GM18907 (cell line): ENCODE data around the gene KLK11.

Experiments
- ATAC-seq: cut with Tn5 transposase; IDR thresholded peaks from one replicate; pipeline ENCODE4 v1.9.1; 2021; ENCODE audit warnings: mild to moderate bottlenecking, moderate library complexity; ENCODE audit not compliant: unreplicated experiment

KLK11 gene

DNA sequence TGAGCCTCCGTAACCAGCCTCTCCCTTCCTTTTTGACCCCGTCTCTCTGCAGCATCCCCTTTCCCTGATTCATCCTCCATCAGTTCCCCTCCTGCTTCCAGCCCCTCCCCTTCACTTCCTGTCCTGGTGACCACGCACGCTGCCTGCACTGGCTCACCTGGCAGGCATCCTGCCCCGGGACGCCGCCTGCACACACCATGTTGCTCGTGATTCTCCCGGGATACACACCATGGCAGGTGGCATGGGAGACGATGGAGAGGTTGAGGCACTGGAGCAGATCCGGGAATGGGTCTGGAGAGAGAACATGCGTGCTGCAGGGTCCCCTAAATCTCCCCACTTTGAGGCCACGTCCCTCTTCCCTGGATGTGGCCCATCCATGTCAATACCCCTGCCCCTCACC is 4.2 kb upstream of the KLK11 start:
- ATAC-seq: no peak

DNA sequence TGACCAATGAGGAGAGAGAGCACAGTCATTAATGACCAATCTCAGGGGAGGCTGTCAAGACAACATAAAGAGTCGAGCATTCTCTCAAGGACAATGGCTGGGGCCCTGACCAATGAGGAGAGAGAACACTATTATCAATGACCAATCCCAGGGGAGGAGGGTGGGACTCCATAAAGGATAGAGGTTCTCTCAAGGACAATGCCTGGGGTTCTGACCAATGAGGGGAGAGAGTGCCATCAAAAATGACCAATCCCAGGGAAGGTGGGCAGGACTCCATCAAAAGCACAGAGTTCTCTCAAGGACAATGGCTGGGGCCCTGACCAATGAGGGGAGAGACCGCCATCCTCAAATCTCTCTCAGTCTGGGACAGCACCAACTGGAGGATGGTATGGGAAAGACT is 3.3 kb upstream of the KLK11 start:
- ATAC-seq: no peak

DNA sequence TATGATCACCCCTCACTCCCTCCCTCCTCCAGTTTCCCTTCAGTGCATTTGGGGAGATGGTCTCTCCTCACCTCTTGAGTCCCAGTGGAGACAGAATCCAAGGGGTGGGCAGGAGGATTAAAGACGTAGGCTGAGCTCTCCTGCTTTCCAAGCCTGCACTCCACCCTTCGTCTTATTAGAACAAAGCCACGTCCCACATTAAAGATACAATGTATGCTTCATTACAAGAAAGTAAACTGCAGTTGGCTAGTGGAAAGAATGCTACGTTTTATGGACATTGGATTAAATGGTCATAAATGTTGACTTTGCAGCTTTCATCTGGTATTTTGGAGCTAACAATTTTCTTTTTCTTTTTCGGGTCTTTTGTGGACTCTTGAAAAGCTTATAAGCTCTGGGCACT is 1.5 kb upstream of the KLK11 start:
- no peak for ATAC-seq

DNA sequence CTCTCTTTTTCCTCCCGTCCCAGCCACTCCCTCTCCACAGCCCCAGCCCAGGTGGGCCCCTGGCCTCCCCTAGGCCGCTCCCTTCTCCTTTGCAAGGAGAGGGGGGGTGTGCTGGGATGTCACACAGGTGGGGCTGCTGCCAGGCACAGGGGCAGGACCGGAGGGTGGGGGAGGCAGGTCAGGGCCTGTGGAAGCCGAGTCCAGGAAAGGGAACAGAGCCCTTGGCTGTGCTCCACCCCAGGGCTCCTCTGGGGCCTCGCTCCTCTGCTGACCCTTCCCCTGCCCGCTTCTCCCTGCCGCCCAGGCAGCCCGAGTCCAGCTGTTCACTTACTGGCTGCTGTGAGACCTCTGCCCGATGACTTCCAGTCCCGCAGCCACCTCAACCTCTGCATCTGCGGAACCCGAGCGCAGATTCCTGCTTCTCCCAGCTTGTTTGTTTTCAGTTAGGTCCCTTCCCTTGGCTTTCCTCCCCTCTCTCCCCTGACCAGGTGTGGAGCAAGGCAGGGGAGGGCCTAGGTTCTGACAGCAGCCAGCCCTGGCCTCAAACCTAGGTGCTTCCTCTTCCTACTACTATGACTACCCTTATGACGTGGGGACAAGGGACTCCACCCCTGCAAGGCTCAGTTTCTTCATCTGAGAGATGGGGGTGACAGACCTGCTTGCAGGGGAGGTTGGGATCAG is 850 bp upstream of the KLK11 start:
- ATAC-seq: no peak

DNA sequence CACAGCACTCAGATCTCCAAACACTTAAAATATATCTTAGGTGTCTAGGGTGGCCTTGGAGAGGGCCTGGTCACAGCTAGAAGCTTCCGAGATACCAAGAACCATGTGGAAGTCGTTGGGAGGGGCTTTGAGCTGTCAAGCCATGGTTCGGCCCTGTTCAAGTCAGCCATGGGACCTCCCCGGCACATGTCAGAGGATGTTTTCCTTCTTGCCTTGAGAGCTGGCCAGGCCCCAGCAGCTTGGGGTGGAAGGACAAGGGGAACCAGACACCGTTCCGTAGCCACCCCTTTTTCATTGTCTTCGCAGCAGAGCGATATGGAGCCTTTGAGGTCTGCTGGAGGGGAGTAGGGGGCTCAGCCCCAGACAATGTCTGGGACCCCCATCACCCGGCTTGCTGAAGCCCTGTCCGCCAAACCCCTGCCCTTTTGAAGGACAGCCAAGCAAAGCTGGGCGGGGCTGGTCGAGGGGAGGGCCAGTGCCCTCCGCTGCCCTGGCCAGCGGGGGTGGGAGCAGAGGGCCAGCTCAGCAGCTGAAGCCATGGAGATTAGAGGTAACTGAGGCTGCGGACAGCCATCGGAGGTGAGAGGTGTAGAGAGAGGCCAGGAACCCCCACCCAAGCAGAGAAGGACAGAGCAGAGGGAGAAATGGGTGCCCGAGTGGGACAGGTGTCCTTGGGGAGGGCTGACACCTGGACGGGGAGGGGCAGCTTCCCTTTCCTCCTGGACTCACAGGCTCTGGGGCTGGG is 435 bp downstream of the KLK11 start:
- no peak for ATAC-seq

DNA sequence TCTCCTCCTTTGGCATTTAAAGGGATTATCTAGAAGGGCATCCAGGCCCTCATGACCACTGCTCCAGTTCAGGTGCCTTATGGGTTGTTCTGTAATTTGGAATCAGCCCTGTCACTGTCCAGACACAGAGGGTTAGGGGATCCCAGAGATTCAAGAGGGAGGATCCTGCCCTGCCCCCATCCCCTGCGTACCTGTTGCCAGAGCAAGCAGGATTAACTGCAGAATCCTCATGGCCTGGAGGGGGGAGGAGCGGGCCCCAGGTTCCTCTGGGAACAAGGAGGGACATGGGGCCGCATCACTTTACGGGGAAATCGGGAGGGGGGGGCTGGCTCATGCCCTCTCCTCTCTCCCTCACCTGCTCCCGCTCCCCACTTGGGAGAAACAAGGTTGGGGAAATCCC is 1.0 kb downstream of the KLK11 start:
- no peak for ATAC-seq

DNA sequence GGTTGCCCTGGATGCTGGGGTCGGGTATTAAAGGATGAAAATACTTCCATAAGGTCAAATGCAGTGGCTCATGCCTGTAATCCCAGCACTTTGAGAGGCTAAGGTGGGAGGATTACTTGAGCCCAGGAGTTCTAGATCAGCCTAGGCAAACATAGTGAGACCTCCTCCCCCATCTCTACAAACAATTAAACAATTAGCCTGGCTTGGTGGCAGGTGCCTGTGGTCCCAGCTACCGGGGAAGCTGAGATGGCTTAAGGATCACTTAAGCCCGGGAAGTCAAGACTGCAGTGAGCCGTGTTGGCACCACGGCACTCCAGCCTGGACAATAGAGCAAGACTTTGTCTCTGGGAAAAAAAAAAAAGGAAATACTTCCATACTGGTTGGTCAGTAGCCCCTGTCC is 1.5 kb downstream of the KLK11 start:
- ATAC-seq: no peak

DNA sequence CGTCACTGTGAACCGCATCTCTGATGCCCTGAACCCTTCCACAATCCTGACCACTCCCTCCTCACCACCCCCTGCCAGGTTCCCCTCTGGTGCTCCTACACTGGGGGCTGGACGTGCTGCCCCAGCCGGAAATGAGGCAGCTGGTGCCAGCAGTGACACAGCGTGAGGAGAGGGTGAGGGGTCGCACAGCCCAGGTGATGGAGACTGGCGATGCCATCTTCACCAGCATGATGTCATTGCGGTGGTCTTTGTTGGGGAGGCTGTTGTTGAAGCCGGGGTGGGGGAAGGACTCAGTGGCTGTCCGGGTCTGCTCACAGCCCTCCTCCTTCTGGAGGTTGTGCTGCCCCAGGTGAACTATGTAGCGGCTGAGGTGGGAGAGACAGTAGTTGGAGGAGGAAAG is 2.5 kb downstream of the KLK11 start:
- no peak for ATAC-seq

DNA sequence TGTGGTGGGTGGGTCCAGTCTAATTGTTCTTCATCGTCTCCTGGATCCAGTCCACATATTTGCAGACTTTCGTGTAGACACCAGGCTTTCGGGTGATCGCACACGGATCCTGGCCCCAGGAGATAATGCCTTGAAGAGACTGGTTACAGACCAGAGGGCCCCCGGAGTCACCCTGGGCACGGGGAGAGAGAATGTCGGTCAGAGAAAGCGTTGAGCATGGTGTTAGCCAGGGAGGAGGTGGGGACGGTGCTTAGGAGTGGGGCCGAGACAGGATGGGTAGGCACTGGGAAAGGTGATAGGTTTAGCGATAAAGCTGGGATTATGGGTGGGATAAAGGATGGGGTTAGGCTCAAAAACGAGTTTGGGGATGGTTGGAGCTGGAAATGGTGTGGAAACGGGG is 3.9 kb downstream of the KLK11 start:
- ATAC-seq: no peak

DNA sequence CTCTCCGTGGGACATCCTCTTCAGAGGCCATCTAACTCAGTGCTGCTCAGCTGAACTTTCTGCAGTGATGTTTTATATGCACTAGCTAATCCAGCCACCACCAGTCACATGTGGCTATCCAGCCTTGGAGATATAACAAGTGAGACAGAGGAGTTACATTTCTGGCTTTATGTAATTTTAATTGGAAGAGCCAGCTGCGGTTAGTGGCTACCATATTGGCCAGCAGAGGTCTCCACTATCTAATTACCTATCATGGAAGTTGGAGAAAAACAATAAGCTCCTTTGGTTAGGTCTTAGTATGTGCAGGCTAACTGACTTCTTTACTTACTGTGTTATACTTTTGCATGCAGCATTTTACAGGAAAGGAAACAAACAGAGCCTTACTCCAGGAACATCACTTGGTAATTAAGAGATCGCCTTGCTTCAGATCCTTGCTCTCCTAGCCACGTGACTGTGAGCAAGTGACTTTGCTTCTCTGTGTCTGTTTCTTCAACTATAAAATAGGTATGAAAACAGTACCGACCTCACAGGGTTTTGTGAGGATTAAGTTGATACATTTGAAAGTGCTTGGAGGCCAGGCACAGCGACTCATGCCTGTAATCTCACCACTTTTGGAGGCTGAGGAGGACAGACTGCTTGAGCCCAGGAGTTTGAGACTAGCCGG is 5.3 kb downstream of the KLK11 start:
- ATAC-seq: no peak

DNA sequence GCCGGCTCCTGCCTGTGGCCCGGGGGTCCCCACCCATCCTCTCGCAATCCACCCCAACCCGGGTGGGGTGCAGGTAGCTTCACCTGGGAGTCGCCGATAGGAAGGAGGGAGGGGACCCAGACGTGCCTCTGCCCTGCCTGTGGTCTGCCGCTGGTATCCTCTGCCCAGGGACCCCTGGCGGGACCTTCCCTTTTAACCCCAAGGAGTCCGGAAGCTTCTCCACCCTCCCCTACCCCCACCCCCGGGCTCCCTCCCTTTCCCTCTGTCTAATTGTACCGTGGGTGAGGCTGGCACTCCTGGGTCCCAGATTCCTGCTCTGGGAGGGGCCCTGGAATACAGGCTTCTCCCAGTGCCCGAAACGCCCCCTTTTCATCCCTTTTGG is 6.9 kb downstream of the KLK11 start, which contains the start of gene KLK10:
Gene KLK10 (minus strand): TSS at position 166 of the 382 bp plus-strand sequence. CDS start 579 bp downstream, outside the sequence.
- ATAC-seq: no peak

DNA sequence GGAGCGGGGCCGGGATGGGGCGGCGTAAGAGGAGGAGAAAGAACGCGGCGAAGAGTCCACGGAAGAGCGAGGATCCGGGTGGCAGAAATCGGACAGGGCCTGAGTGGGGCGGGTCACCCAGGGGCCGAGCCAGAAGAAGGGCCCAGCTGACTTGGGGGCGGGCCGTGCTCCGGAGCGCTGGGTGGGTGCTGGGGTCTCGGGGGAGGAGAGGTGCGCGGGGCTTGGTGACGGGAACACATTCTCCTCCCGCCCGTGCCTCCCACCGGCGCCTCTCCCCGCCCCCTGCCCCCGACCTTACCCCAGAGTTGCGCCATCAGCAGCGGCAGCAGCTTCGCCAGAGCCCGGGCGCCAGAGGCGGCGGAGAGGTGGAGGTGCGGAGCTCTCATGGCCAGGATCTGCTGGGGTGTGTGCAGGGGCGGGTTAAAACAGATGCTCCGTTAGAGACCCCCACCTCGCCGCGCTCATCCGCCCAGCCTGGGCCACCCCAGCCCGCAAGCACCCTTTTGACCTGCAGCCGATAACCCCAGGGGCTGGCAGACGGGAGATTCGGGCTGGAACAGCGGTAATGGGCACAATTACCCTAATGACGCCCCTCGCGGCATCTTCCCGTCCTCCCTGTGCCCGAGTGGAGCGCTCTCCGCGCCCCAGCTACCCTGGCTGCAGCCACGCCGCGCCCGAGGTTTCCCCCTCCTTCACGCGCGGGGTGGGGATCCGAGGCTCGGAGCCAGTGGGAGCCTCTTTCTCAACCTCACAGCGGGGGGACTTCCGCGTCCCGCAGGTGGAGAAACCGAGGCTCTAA is 7.5 kb downstream of the KLK11 start:
- no peak for ATAC-seq

DNA sequence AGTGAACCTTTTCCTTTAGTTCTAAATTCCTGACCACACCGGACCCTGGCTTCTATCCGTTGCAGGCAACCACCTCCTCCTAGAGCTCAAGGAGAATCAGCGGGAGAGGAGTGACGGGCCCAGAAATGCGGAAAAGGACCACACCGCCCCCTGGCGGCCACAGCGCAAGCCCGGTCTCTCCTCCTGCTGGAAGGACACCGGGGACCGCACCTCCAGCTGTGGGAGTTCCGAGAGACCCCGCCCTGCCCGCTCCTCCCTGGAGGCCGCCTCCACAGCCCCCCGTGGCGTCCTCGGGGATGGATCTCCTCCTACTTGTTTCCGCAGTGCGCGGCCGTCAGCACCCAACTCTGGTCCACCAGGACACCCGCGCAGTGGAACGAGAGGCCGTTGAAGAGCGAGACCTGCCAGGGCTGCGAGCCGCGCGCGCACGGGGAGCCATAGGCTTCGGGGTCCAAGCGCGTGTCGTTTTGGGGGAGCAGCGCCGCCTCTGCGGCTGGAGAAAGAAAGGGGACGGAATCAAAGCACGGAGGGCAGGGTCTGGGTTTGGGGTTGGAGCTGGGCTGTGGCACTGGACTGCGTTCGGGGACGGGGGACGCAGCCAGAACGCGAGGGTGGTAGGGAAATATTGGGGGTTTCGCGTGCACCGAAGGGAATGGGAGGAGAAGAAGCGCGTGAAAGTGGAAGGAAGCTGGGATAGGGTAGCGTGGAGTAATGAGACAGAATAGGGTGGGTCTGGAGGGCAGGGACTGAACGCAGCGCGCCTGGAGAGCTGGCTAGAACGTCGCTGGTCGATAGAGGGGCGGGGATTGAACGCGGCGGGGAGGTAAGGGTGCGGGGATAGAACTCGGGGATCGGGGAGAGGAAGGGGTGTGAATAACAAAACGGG is 9.4 kb downstream of the KLK11 start:
- no peak for ATAC-seq

DNA sequence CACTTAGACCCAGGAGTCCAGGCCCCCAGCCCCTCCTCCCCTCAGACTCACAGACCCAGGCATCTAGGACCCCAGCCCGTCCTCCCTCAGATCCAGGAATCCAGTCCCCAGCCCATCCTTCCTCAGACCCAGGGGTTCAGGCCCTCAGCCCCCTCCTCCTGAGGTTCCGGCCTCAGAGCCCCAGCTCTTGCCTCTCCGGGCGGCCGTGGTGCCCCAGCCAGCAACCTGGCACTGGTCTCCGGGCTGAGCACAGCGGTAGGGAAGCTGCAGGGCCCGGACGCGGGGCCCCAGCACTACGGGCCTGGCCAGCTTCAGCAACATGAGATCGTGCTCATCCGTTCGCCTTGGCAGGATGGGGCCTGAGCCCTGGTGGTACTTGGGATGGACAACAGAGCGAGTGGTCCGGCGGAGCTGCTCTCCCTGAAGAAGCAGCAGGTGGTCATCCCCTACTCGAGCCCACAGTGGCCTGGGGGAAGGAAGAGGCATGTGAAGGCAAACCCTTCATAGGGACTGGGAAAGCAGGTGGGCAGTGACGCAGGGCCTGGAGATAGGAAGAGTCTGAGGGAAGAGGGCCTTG is 10.6 kb downstream of the KLK11 start:
- ATAC-seq: no peak

DNA sequence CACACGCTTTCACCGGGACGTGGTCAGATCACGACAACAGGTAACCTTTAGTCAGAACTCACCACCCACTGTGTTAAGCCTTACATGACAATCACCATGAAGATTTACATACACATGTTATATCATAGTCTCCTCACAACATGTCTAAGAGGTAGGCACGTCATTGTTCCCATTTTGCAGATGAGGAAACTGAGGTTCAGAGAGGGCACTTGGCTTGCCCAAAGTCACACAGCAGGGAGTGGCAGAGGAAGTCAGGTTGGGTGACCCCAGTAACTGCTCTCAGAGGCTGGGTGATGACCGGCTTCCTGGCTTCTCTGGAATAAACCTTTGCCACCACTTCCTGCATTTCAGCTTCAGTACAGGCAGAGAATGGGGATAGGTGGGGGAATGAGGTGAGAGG is 12.2 kb downstream of the KLK11 start:
- no peak for ATAC-seq

DNA sequence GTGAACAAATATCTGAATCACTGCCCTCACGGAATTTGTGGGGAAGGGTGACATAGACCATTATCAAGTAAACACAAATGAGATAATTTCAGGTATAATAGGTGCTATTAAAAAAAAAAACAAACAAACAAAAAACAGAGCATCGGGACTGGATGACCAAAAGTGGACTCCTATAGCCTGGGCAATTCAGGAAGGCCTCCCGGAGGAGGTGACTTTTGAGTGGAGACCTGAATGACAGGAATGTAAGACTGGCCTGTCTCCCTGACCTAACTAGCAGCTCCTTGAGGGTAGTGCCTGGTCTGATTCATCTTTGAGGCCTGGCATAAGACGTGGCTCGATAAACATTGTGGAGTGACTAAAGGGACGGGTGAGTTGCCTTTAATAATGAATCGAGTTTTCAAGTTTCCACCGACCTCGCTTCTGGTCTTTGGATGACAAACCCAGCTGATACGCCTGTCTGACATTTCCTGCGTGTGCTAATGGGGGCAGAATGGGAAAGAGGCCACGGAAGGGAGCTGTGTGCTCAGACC is 13.7 kb downstream of the KLK11 start:
- ATAC-seq: no peak

DNA sequence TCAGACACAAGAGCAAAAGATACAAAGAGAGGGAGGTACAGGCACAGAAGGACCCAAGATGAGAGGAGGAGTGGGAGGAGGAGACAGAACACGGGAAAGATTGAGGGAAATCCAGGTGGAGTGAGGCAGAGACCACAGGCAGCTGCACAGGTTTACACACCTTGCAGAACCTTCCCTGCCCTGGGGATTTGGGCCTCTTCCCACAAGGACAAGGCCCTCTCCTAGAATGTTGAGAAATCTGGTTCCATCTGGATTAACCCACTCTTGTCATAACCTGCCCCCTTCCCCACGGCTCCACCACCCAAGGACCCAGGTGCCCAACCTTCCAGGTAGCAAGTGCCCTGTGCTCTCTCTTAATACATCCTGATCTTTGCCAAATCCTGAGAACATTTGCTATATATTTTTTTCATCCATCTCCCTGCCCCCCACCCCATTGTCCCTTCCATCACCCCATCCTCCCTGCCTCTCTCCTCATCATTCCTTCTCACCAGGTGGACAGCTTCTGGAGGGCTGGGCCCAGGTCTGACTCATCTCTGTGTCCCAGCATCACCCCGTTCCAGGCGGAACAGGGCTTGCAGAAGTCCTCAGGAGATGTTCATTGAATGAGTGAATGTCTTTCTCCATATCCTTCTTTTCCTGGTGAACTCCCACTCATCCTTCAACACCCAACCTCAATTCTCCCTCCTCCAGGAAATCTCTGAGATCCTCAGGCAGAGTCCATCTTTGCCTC is 16.2 kb downstream of the KLK11 start:
- no peak for ATAC-seq

DNA sequence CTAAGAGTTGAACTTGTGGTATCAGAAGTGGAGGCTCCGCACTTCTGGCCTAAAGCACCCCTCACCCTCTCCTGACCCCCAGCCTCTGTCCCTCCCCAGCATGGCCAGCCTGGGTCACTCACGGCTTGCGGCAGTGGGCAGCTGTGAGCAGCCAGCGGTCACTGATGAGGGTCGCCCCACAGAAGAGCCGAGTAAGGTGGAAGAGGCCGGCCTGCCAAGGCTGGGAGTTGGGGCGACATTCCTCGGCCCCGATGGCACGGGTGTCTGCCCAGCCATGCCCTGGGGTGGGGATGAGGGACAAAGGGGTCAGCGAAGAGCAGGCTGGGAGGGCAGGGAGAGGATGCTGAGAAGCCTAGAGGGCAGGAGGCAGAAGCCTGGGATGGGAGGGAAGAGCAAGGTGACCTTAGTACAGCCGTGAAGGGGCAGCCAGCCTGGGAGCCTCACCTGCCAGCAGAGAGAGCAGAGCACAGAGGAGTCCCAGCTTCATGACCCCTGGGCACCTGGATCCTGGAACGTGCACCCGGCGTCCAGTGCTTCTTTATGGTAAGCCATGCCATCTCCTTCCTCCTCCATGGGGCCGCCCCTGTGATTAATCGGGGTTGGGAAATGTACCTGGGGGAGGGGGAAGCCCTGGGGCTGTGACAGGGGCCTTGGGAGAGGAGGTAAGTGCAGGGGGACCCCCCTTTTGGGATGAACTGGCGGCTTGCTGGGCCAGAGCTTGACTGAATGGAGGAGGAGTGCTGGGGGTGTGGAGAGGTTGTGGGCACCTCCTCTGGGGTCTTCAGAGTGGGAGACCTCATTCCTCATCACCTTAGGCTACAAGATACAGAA is 17.1 kb downstream of the KLK11 start:
- ATAC-seq: no peak
